ACHN (cell line): ENCODE data around the gene PROC.
A peak's percentile ranks its signal among the peaks of the same experiment; 100 is the strongest.

ENCODE experiments used
- DNase-seq: peaks from one replicate; pipeline ENCODE4 v3.0.0-alpha.2; 2015
- in situ Hi-C: cut with HindIII; loops from 2 replicates; pipeline ENCODE4 v1.10.0; 2017; ENCODE audit warnings: low sequenced_read_pairs, low pct_ligation_motif_present, low pct_unique_long_range_greater_than_20kb

The PROC gene

GRCh38 chr2:127418300-127419111, at the start of gene PROC:
Gene PROC (plus strand): TSS chr2:127418427. CDS start chr2:127419943, 1,516 bp downstream.
- DNase-seq = no peak
- in situ Hi-C loops = no loop called here

- DNase-seq = no peak
- in situ Hi-C loops = no loop called here
Measured at GRCh38 chr2:127370010-127370409, 48.2 kb upstream of the PROC start.

GRCh38 chr2:127371037-127371436, 47.2 kb upstream of the PROC start:
- no peak for DNase-seq
- in situ Hi-C loops = no loop called here

GRCh38 chr2:127373362-127374083, 44.7 kb upstream of the PROC start:
- in situ Hi-C loops = no loop called here
- DNase-seq = no peak

GRCh38 chr2:127376257-127376656, 42.0 kb upstream of the PROC start:
- DNase-seq = no peak
- in situ Hi-C loops = no loop called here

- in situ Hi-C loops = no loop called here
- no peak for DNase-seq
Measured at GRCh38 chr2:127377262-127377661, 41.0 kb upstream of the PROC start.

GRCh38 chr2:127378720-127379119, 39.5 kb upstream of the PROC start:
- no peak for DNase-seq
- in situ Hi-C loops = no loop called here

- no peak for DNase-seq
- in situ Hi-C loops = no loop called here
Measured at GRCh38 chr2:127379712-127380355, 38.4 kb upstream of the PROC start.

- no peak for DNase-seq
Measured at GRCh38 chr2:127381762-127382161, 36.5 kb upstream of the PROC start.

GRCh38 chr2:127382831-127383230, 35.4 kb upstream of the PROC start:
- no peak for DNase-seq
- in situ Hi-C loops = no loop called here

More at GRCh38 chr2:127381762-127382161, 36.5 kb upstream of the PROC start:
- in situ Hi-C loops = no loop called here

- in situ Hi-C loops = no loop called here
- DNase-seq = no peak
Measured at GRCh38 chr2:127384529-127384928, 33.7 kb upstream of the PROC start.

GRCh38 chr2:127386246-127386645, 32.0 kb upstream of the PROC start:
- in situ Hi-C loops = no loop called here

GRCh38 chr2:127386764-127387654, 31.2 kb upstream of the PROC start:
- DNase-seq = peak; percentile 87
- in situ Hi-C loops = no loop called here

More at GRCh38 chr2:127386246-127386645, 32.0 kb upstream of the PROC start:
- DNase-seq = no peak

- DNase-seq = peak; percentile 93
- in situ Hi-C loops = no loop called here
Measured at GRCh38 chr2:127387655-127388422, 30.4 kb upstream of the PROC start, which contains the start of gene MAP3K2. Gene MAP3K2 (minus strand): TSS chr2:127387975. CDS start chr2:127343129, 44,846 bp downstream.

GRCh38 chr2:127388423-127389164, 29.6 kb upstream of the PROC start:
- in situ Hi-C loops = no loop called here
- DNase-seq = no peak

- no peak for DNase-seq
- in situ Hi-C loops = no loop called here
Measured at GRCh38 chr2:127389778-127390435, 28.3 kb upstream of the PROC start.
